Adrenal gland (tissue), 5 donors: ENCODE measurements around the gene DIP2C.

Source experiments
- CTCF ChIP-seq, 6 experiments: fragments of 450-650 bp in 4 of 6; fragments of 200-600 bp in 2 of 6; sonication (generic) in 1 of 6; IDR thresholded peaks; 1 replicate in 5 of 6; 2 replicates in 1 of 6; pipeline versions ENCODE4 v1.5.1 to v1.8.0; 2016 to 2021; ENCODE audit warnings: antibody characterized with exemption in 6 of 6, mild to moderate bottlenecking in 2 of 6, moderate library complexity in 1 of 6
- POLR2A ChIP-seq, 2 donors: fragments of 450-650 bp; IDR thresholded peaks; one replicate each; pipeline ENCODE4 v1.6.1; 2017; ENCODE audit warnings: antibody characterized with exemption in 2 of 2, mild to moderate bottlenecking in 2 of 2, moderate library complexity in 1 of 2
- donor health status: DM: no; HTN: no; CAD: no.

- TF ChIP-seq POLR2A (IDR thresholded peaks at IDR 0.05) (no peak), CTCF (IDR thresholded peaks at IDR 0.05) (peak in 2 of 6 experiments; percentile 20 to 24)
Observed at GRCh38 chr10:230758-231157, 458.7 kb downstream of the DIP2C start.
